Peyer's patch (tissue), 4 donors: Measurements from ENCODE around the gene MAN2A1.

Experiments used
- POLR2A ChIP-seq, 2 donors: fragments of 450-650 bp; IDR thresholded peaks; one replicate each; pipeline ENCODE4 v1.5.1; 2017; ENCODE audit warnings: antibody characterized with exemption in 2 of 2, mild to moderate bottlenecking in 2 of 2, moderate library complexity in 2 of 2
- TF ChIP-seq, protein P1 (sequence below), 6 experiments: fragments of 450-650 bp in 4 of 6; fragments of 200-600 bp in 2 of 6; sonication (generic) in 1 of 6; IDR thresholded peaks; one replicate each; pipeline ENCODE4 v1.5.1; 2017 to 2019; ENCODE audit warnings: antibody characterized with exemption in 6 of 6, mild to moderate bottlenecking in 3 of 6, moderate library complexity in 1 of 6

DNA sequence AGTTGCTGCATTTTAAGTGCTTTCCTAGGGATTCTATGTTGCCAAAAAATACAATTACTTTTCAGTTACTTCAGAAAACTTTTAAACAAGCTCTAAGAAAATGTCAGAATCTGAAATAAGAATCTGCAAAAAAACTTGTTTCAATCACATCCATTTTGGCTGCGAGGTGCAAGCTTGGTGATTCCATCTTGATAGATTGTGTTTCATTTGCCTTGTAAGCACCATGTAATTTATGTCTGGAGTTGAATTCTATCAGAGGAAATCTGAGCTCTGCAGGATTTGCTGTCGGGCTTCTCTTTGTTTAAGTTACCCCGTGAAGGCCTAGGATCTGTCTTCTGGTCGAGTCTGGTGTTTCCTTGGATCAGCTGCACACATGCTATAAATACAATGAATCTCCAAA lies 40.4 kb upstream of the MAN2A1 start:
- no peak for TF ChIP-seq POLR2A (IDR thresholded peaks at IDR 0.05)
- TF ChIP-seq, protein P1, sequence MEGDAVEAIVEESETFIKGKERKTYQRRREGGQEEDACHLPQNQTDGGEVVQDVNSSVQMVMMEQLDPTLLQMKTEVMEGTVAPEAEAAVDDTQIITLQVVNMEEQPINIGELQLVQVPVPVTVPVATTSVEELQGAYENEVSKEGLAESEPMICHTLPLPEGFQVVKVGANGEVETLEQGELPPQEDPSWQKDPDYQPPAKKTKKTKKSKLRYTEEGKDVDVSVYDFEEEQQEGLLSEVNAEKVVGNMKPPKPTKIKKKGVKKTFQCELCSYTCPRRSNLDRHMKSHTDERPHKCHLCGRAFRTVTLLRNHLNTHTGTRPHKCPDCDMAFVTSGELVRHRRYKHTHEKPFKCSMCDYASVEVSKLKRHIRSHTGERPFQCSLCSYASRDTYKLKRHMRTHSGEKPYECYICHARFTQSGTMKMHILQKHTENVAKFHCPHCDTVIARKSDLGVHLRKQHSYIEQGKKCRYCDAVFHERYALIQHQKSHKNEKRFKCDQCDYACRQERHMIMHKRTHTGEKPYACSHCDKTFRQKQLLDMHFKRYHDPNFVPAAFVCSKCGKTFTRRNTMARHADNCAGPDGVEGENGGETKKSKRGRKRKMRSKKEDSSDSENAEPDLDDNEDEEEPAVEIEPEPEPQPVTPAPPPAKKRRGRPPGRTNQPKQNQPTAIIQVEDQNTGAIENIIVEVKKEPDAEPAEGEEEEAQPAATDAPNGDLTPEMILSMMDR (IDR thresholded peaks at IDR 0.05): no peak
